CD14-positive monocyte (primary cell): ENCODE measurements around the gene CFAP47. TPM values are rescaled to one million over a fixed set of nuclear protein-coding genes. Genes with fewer than 3 reads are reported as not detected.

Experiments
- DNase-seq, 3 donors: peaks; one replicate each; pipeline ENCODE4 v3.0.0-alpha.2; 2011 to 2022
- H2AFZ ChIP-seq: 2 replicates; pipeline ENCODE4 v1.6.0; 2012; ENCODE audit warnings: mild to moderate bottlenecking, low read depth, low read length, inconsistent platforms; ENCODE audit not compliant: insufficient read depth, poor library complexity, severe bottlenecking
- H3K27ac ChIP-seq, 2 donors: 1 replicate in 1 of 2; 2 replicates in 1 of 2; pipeline ENCODE4 v1.5.1; 2012 to 2013; ENCODE audit warnings: low read length in 2 of 2, control low read depth in 1 of 2, inconsistent platforms in 1 of 2, low read depth in 1 of 2, mild to moderate bottlenecking in 1 of 2
- H3K27me3 ChIP-seq, 2 donors: one replicate each; pipeline versions ENCODE4 v1.6.0 to v1.6.1; 2011 to 2013; ENCODE audit warnings: low read length in 2 of 2; ENCODE audit not compliant: control insufficient read depth in 2 of 2, insufficient read depth in 2 of 2
- H3K36me3 ChIP-seq, 2 donors: replicated peaks in 1 of 2; 1 replicate in 1 of 2; 2 replicates in 1 of 2; pipeline versions ENCODE4 v1.5.1 to v1.6.1; 2012 to 2013; ENCODE audit warnings: low read length in 2 of 2, control low read depth in 1 of 2, inconsistent platforms in 1 of 2, mild to moderate bottlenecking in 1 of 2; ENCODE audit not compliant: insufficient read depth in 2 of 2, control insufficient read depth in 1 of 2
- H3K4me1 ChIP-seq, 2 donors: 1 replicate in 1 of 2; 2 replicates in 1 of 2; pipeline versions ENCODE4 v1.5.1 to v1.6.1; 2012 to 2013; ENCODE audit warnings: low read length in 2 of 2, control low read depth in 1 of 2, inconsistent platforms in 1 of 2, mild to moderate bottlenecking in 1 of 2, moderate library complexity in 1 of 2; ENCODE audit not compliant: insufficient read depth in 2 of 2, control insufficient read depth in 1 of 2
- H3K4me2 ChIP-seq: replicated peaks from 2 replicates; pipeline ENCODE3; 2012; ENCODE audit warnings: low read length, moderate library complexity, mild to moderate bottlenecking; ENCODE audit not compliant: poor library complexity, severe bottlenecking; ENCODE audit errors: extremely low read depth
- H3K4me3 ChIP-seq, 3 experiments: fragments of 200-600 bp in 1 of 3; sonication (generic) in 1 of 3; replicated peaks in 1 of 3; 1 replicate in 2 of 3; 2 replicates in 1 of 3; pipeline ENCODE4 v1.5.1; 2011 to 2013; ENCODE audit warnings: low read length in 3 of 3, mild to moderate bottlenecking in 3 of 3, control low read depth in 2 of 3, low read depth in 2 of 3, inconsistent platforms in 1 of 3, moderate library complexity in 1 of 3
- H3K79me2 ChIP-seq: 2 replicates; pipeline ENCODE4 v1.6.0; 2012; ENCODE audit warnings: mild to moderate bottlenecking, control low read depth, inconsistent platforms, low read length, moderate library complexity; ENCODE audit not compliant: insufficient read depth
- H3K9ac ChIP-seq: 2 replicates; pipeline ENCODE4 v1.6.0; 2017; ENCODE audit warnings: low read length, mild to moderate bottlenecking; ENCODE audit not compliant: insufficient read depth, poor library complexity, severe bottlenecking
- H3K9me3 ChIP-seq, 2 donors: replicated peaks in 1 of 2; 1 replicate in 1 of 2; 2 replicates in 1 of 2; pipeline versions ENCODE4 v1.5.1 to v1.6.1; 2012 to 2013; ENCODE audit warnings: low read length in 2 of 2, control low read depth in 1 of 2; ENCODE audit not compliant: control insufficient read depth in 1 of 2, insufficient read depth in 1 of 2
- H4K20me1 ChIP-seq: 2 replicates; pipeline ENCODE4 v1.6.0; 2012; ENCODE audit warnings: mild to moderate bottlenecking, low read length, control low read depth, moderate library complexity; ENCODE audit not compliant: insufficient read depth
- H3K27ac Mint-ChIP-seq, 7 donors: one replicate each; pipeline ENCODE4 v1.8.0; 2020; ENCODE audit warnings: mild to moderate bottlenecking in 7 of 7, mixed read lengths in 7 of 7, moderate library complexity in 6 of 7, inconsistent platforms in 2 of 7
- H3K27me3 Mint-ChIP-seq, 3 donors: one replicate each; pipeline ENCODE4 v1.8.0; 2021 to 2022; ENCODE audit warnings: low read depth in 3 of 3, mild to moderate bottlenecking in 3 of 3, mixed read lengths in 3 of 3, moderate library complexity in 3 of 3, inconsistent platforms in 1 of 3
- H3K36me3 Mint-ChIP-seq, 2 donors: one replicate each; pipeline ENCODE4 v1.8.0; 2020; ENCODE audit warnings: mixed read lengths in 2 of 2, inconsistent platforms in 1 of 2, mild to moderate bottlenecking in 1 of 2
- H3K4me1 Mint-ChIP-seq: one replicate; pipeline ENCODE4 v1.8.0; 2020; ENCODE audit warnings: mild to moderate bottlenecking, mixed read lengths
- H3K4me3 Mint-ChIP-seq, 2 donors: one replicate each; pipeline ENCODE4 v1.8.0; 2020; ENCODE audit warnings: mild to moderate bottlenecking in 2 of 2, mixed read lengths in 2 of 2, moderate library complexity in 1 of 2
- H3K9me3 Mint-ChIP-seq, 7 donors: one replicate each; pipeline ENCODE4 v1.8.0; 2020 to 2022; ENCODE audit warnings: mixed read lengths in 7 of 7, mild to moderate bottlenecking in 6 of 7, moderate library complexity in 6 of 7, inconsistent platforms in 2 of 7
- WGBS: methylation state at CpG from one replicate; pipeline ENCODE4 v1.1.5; 2013; ENCODE audit warnings: missing lambda C conversion rate; ENCODE audit not compliant: insufficient coverage; 5-methylcytosine and 5-hydroxymethylcytosine counted together
- intact Hi-C, 2 donors: fragments of 100-400 bp; cut with micrococcal nuclease; formaldehyde crosslinking; loops; one replicate each; pipeline versions ENCODE4 v1.15.0 to v1.15.1; 2023
- polyA plus RNA-seq, 3 donors: library from polyadenylated mRNA; depleted of rRNA in 1 of 3; unstranded in 2 of 3; stranded (reverse) in 1 of 3; fragments of 300-500 nt in 2 of 3; fragments of >200 nt in 1 of 3; fragmentation: Illumina TruSeq in 2 of 3; gene quantifications; 1 replicate in 2 of 3; 2 replicates in 1 of 3; pipeline ENCODE4 v1.2.3, GENCODE V29; 2012 to 2021
- TF ChIP-seq, protein P1 (sequence below): fragments of 200-600 bp; IDR thresholded peaks from one replicate; pipeline ENCODE4 v1.8.0; 2022; ENCODE audit warnings: antibody characterized with exemption, mild to moderate bottlenecking

CFAP47 gene
- polyA plus RNA-seq, 3 donors, result not detected

DNA sequence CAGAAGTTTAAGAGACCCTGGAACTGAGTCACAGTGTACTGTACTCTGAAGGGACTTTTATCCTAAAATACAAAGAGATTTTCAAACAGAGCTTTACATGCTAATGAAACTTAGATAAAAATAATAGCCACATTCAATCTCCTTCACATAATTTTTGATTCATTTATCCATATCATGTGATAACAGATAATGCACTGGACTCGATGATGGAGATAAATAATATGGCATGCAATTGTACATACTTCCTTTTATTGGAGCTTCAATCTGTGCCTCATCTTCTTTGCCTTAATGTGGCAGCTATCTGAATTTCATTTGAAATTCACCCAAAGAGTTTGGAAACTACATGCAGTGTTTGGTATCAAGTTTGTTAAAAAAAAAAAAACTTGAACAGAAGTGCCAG is 390.6 kb downstream of the CFAP47 start:
- H2AFZ ChIP-seq, result no peak overlapping the region
- no peaks in the 10 kb centered on the region for H4K20me1 ChIP-seq
- intact Hi-C loops, result no loop called here
- no peaks in the 10 kb centered on the region for H3K4me1 Mint-ChIP-seq
- no peak overlapping the region for H3K27ac Mint-ChIP-seq
- no peak overlapping the region for H3K4me3 ChIP-seq
- H3K36me3 Mint-ChIP-seq, result no peaks in the 10 kb centered on the region
- no peak overlapping the region for H3K4me2 ChIP-seq
- DNase-seq, result no peak
- no peaks in the 10 kb centered on the region for H3K79me2 ChIP-seq
- H3K4me3 Mint-ChIP-seq, result no peak overlapping the region
- H3K27me3 Mint-ChIP-seq, result peaks cover 0 to 1% (median 0%) of the 10 kb centered on the region in 3 donors
- peaks cover 0 to 2% (median 0%) of the 10 kb centered on the region in 7 donors for H3K9me3 Mint-ChIP-seq
- H3K36me3 ChIP-seq, result no peaks in the 10 kb centered on the region
- H3K9ac ChIP-seq, result no peak overlapping the region
- TF ChIP-seq, protein P1, sequence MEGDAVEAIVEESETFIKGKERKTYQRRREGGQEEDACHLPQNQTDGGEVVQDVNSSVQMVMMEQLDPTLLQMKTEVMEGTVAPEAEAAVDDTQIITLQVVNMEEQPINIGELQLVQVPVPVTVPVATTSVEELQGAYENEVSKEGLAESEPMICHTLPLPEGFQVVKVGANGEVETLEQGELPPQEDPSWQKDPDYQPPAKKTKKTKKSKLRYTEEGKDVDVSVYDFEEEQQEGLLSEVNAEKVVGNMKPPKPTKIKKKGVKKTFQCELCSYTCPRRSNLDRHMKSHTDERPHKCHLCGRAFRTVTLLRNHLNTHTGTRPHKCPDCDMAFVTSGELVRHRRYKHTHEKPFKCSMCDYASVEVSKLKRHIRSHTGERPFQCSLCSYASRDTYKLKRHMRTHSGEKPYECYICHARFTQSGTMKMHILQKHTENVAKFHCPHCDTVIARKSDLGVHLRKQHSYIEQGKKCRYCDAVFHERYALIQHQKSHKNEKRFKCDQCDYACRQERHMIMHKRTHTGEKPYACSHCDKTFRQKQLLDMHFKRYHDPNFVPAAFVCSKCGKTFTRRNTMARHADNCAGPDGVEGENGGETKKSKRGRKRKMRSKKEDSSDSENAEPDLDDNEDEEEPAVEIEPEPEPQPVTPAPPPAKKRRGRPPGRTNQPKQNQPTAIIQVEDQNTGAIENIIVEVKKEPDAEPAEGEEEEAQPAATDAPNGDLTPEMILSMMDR, result no peak
- H3K27ac ChIP-seq, result no peak overlapping the region
- WGBS, result no CpG with 5 or more reads among the region's 1 CpG
- no peaks in the 10 kb centered on the region for H3K9me3 ChIP-seq
- H3K4me1 ChIP-seq, result no peaks in the 10 kb centered on the region
- H3K27me3 ChIP-seq, result no peaks in the 10 kb centered on the region

DNA sequence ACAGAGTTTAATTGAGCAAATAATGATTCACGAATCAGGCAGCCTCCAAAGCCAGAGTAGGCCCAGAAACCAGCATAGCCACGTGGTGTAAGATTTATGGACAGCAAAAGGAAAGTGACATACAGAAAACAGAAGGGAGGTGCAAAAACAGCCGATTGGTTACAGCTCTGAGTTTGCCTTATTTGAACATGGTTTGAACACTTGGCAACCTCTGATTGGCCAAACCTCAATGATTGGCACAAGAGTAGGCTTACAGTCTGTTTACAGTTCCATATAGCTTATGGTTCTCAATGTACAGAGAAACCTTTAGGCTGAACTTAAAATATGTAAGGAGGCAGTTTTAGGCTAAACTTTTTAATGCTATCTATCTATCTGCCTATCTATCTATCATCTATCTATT is 394.8 kb downstream of the CFAP47 start:
- intact Hi-C loops, result no loop called here
- peaks cover 0 to 4% (median 0%) of the 10 kb centered on the region in 7 donors for H3K9me3 Mint-ChIP-seq
- H3K9me3 ChIP-seq, result no peaks in the 10 kb centered on the region
- H3K4me1 ChIP-seq, result no peaks in the 10 kb centered on the region
- no peak overlapping the region for H3K27ac ChIP-seq
- no peaks in the 10 kb centered on the region for H3K79me2 ChIP-seq
- H3K4me1 Mint-ChIP-seq, result no peaks in the 10 kb centered on the region
- no peaks in the 10 kb centered on the region for H3K27me3 ChIP-seq
- H3K9ac ChIP-seq, result no peak overlapping the region
- H3K27me3 Mint-ChIP-seq, result peaks cover 0 to 1% (median 0%) of the 10 kb centered on the region in 3 donors
- no peak overlapping the region for H2AFZ ChIP-seq
- no peak overlapping the region for H3K4me3 Mint-ChIP-seq
- peak overlapping the region in 1 of 7 donors; percentile 31 for H3K27ac Mint-ChIP-seq
- no peak overlapping the region for H3K4me2 ChIP-seq
- H4K20me1 ChIP-seq, result no peaks in the 10 kb centered on the region
- H3K36me3 ChIP-seq, result no peaks in the 10 kb centered on the region
- TF ChIP-seq, protein P1, result no peak
- WGBS, result 42% methylated on average over 2 of the region's 3 CpGs
- H3K36me3 Mint-ChIP-seq, result no peaks in the 10 kb centered on the region
- no peak overlapping the region for H3K4me3 ChIP-seq
- DNase-seq, result no peak
